IMR-90 (cell line): Measurements from ENCODE around the gene CMBL. TPM values are rescaled to one million over a fixed set of nuclear protein-coding genes. Genes with fewer than 3 reads are reported as not detected.
A peak's percentile ranks its signal among the peaks of the same experiment; 100 is the strongest.

Source experiments
- ATAC-seq: fragments of 200-7000 bp; cut with Tn5 transposase; 2 replicates; pipeline ENCODE4 v1.9.1; 2020; ENCODE audit warnings: low read depth, mild to moderate bottlenecking, moderate library complexity
- BruUV-seq: library from RNA; stranded (reverse); fragments of 400-500 nt; replicated peaks from 2 replicates; lab custom pipeline; 2021; lab: Mats Ljungman, UMichigan
- CTCF ChIA-PET: fragments of 300-600 bp; formaldehyde crosslinking; extraction: SDS; loops from one replicate; lab custom pipeline; 2021; ENCODE audit warnings: antibody characterized with exemption; lab: Yijun Ruan, JAX
- POLR2A ChIA-PET: fragments of 300-600 bp; sonication (Branson Sonifier 250); formaldehyde crosslinking; loops from one replicate; lab custom pipeline; 2022; ENCODE audit warnings: antibody characterized with exemption; ENCODE audit not compliant: unreplicated experiment; lab: Charles Lee
- DNase-seq: peaks from one replicate; pipeline ENCODE4 v3.0.0; 2013
- H2AFZ ChIP-seq: replicated peaks from 2 replicates; pipeline ENCODE3; 2013; ENCODE audit warnings: low read length, mild to moderate bottlenecking; ENCODE audit not compliant: poor library complexity
- H2AK5ac ChIP-seq: 2 replicates; pipeline ENCODE4 v1.6.1; 2013; ENCODE audit warnings: low read depth, low read length, inconsistent platforms
- H2AK9ac ChIP-seq: replicated peaks from 2 replicates; pipeline ENCODE3; 2013; ENCODE audit warnings: mild to moderate bottlenecking, low read depth, low read length, moderate library complexity; ENCODE audit not compliant: poor library complexity
- H2BK120ac ChIP-seq: 2 replicates; pipeline ENCODE4 v1.6.1; 2013; ENCODE audit warnings: low read depth, low read length, inconsistent platforms
- H2BK15ac ChIP-seq: 3 replicates; pipeline ENCODE4 v1.6.1; 2013; ENCODE audit warnings: low read depth, low read length, inconsistent platforms
- H2BK20ac ChIP-seq: 2 replicates; pipeline ENCODE4 v1.6.1; 2013; ENCODE audit warnings: low read depth, mild to moderate bottlenecking, inconsistent platforms, low read length, moderate library complexity
- H2BK5ac ChIP-seq: 2 replicates; pipeline ENCODE4 v1.6.1; 2013; ENCODE audit warnings: mild to moderate bottlenecking, low read depth, low read length, inconsistent platforms; ENCODE audit not compliant: poor library complexity, severe bottlenecking
- H3K14ac ChIP-seq: replicated peaks from 2 replicates; pipeline ENCODE4 v1.6.1; 2013; ENCODE audit warnings: low read depth, low read length, inconsistent platforms
- H3K18ac ChIP-seq: 2 replicates; pipeline ENCODE4 v1.6.1; 2013; ENCODE audit warnings: low read depth, low read length, control low read depth
- H3K23ac ChIP-seq: 2 replicates; pipeline ENCODE4 v1.6.1; 2013; ENCODE audit warnings: low read depth, low read length, inconsistent platforms
- H3K27ac ChIP-seq: 2 replicates; pipeline ENCODE4 v1.5.1; 2013; ENCODE audit warnings: mild to moderate bottlenecking, control low read depth, low read length; ENCODE audit not compliant: insufficient read depth
- H3K27me3 ChIP-seq: 2 replicates; pipeline ENCODE4 v1.6.1; 2013; ENCODE audit warnings: low read length; ENCODE audit not compliant: control insufficient read depth, insufficient read depth
- H3K36me3 ChIP-seq: 2 replicates; pipeline ENCODE4 v1.6.1; 2013; ENCODE audit warnings: low read length, mixed read lengths; ENCODE audit not compliant: control insufficient read depth, insufficient read depth
- H3K4ac ChIP-seq: 2 replicates; pipeline ENCODE4 v1.6.1; 2013; ENCODE audit warnings: low read depth, low read length, inconsistent platforms
- H3K4me1 ChIP-seq: 2 replicates; pipeline ENCODE4 v1.6.1; 2013; ENCODE audit warnings: low read length, mixed read lengths; ENCODE audit not compliant: control insufficient read depth, insufficient read depth
- H3K4me2 ChIP-seq: 2 replicates; pipeline ENCODE4 v1.6.1; 2013; ENCODE audit warnings: low read depth, mild to moderate bottlenecking, control low read depth, low read length, moderate library complexity
- H3K4me3 ChIP-seq: 2 replicates; pipeline ENCODE4 v1.5.1; 2013; ENCODE audit warnings: low read depth, mild to moderate bottlenecking, control low read depth, low read length, moderate library complexity; ENCODE audit not compliant: insufficient read depth
- H3K56ac ChIP-seq: 2 replicates; pipeline ENCODE4 v1.6.1; 2013; ENCODE audit warnings: low read length, inconsistent platforms; ENCODE audit not compliant: insufficient read depth; ENCODE audit errors: extremely low read depth
- H3K79me1 ChIP-seq, 2 experiments: 2 replicates each; pipeline ENCODE4 v1.6.1; 2013; ENCODE audit warnings: low read length in 2 of 2, inconsistent platforms in 1 of 2, low read depth in 1 of 2
- H3K9ac ChIP-seq: 2 replicates; pipeline ENCODE4 v1.6.1; 2013; ENCODE audit warnings: low read depth, low read length, control low read depth
- H3K9me1 ChIP-seq: 2 replicates; pipeline ENCODE4 v1.6.1; 2013; ENCODE audit warnings: low read length, inconsistent platforms; ENCODE audit not compliant: insufficient read depth
- H3K9me3 ChIP-seq: 2 replicates; pipeline ENCODE4 v1.6.1; 2013; ENCODE audit warnings: low read length; ENCODE audit not compliant: control insufficient read depth, insufficient read depth
- H4K20me1 ChIP-seq: 2 replicates; pipeline ENCODE4 v1.6.1; 2013; ENCODE audit warnings: low read length, inconsistent platforms; ENCODE audit not compliant: insufficient read depth
- H4K5ac ChIP-seq: 2 replicates; pipeline ENCODE4 v1.6.1; 2013; ENCODE audit warnings: mild to moderate bottlenecking, low read depth, low read length, control low read depth
- H4K8ac ChIP-seq, 2 experiments: 2 replicates each; pipeline ENCODE4 v1.6.1; 2013; ENCODE audit warnings: low read depth in 2 of 2, low read length in 2 of 2, control low read depth in 1 of 2, inconsistent platforms in 1 of 2
- H4K91ac ChIP-seq: 2 replicates; pipeline ENCODE4 v1.6.1; 2013; ENCODE audit warnings: low read depth, low read length, inconsistent platforms; ENCODE audit not compliant: insufficient read depth
- CEBPB ChIP-seq: IDR thresholded peaks from 2 replicates; pipeline ENCODE4 v1.6.1; 2012; ENCODE audit warnings: low read depth, low read length, improper control_type of control experiment
- CHD1 ChIP-seq: IDR thresholded peaks from 2 replicates; pipeline ENCODE4 v1.6.1; 2012; ENCODE audit warnings: low read depth, low read length, improper control_type of control experiment
- RAD21 ChIP-seq: IDR thresholded peaks from 2 replicates; pipeline ENCODE4 v1.6.1; 2012; ENCODE audit warnings: low read length, improper control_type of control experiment
- WGBS, 2 experiments: methylation state at CpG; one replicate each; pipeline versions ENCODE4 v1.1.5 to v1.1.7; 2013; ENCODE audit warnings: missing lambda C conversion rate in 2 of 2; ENCODE audit not compliant: insufficient read length in 1 of 2; ENCODE audit errors: extremely low coverage in 2 of 2; 5-methylcytosine and 5-hydroxymethylcytosine counted together
- dilution Hi-C: fragments of 300-500 bp; cut with HindIII; formaldehyde crosslinking; loops from one replicate; pipeline ENCODE4 v1.14.3; 2018; ENCODE audit warnings: low sequenced_read_pairs; ENCODE audit not compliant: unreplicated experiment
- in situ Hi-C: fragments of 300-500 bp; cut with MboI; formaldehyde crosslinking; loops from 3 replicates; pipeline ENCODE4 v1.14.3; 2019; ENCODE audit warnings: low sequenced_read_pairs, inconsistent platforms, mixed read lengths
- intact Hi-C: fragments of 100-400 bp; cut with micrococcal nuclease; formaldehyde crosslinking; loops from 2 replicates; pipeline ENCODE4 v1.10.0; 2022
- polyA plus RNA-seq, 3 experiments: library from polyadenylated mRNA; depleted of rRNA; stranded (reverse); fragments of >200 nt; gene quantifications; 2 replicates each; pipeline ENCODE4 v1.2.3, GENCODE V29; 2012; ENCODE audit warnings: low replicate concordance in 1 of 3
- total RNA-seq: library from RNA; depleted of rRNA; stranded (reverse); fragments of >200 nt; gene quantifications from 2 replicates; pipeline ENCODE4 v1.2.3, GENCODE V29; 2012

CMBL gene
- total and polyA plus RNA-seq, 2 of the 4 experiments (the other 2 are of a cell fraction): 5.0 to 26.3 TPM

- H3K9me3 ChIP-seq: no peaks in the 10 kb centered on the region
- CTCF ChIA-PET: interaction anchor here (0.9 to 1.1 kb wide), 3 partner anchors 16 to 79 kb away, joined by 3 to 4 read pairs (median 3); no protein-coding TSS in a partner anchor
- no peak overlapping the region for H3K27ac ChIP-seq
- H4K20me1 ChIP-seq: no peaks in the 10 kb centered on the region
- peak overlapping the region; percentile 80 for H2AK5ac ChIP-seq
- no peak overlapping the region for H3K56ac ChIP-seq
- H4K5ac ChIP-seq: peak overlapping the region; percentile 88; the same call in 1 of the 2 replicates
- H3K23ac ChIP-seq: no peak overlapping the region
- BruUV-seq: no TSS peak
- H3K9me1 ChIP-seq: peaks cover 19% of the 10 kb centered on the region
- intact Hi-C loops: loop anchor here (5.0 kb wide), 1 partner anchor 685 kb away; the partner anchor contains the start of gene SEMA5A
- POLR2A ChIA-PET: no interaction called here
- no peak overlapping the region for H3K18ac ChIP-seq
- no peak overlapping the region for H3K4me2 ChIP-seq
- H3K14ac ChIP-seq: no peak overlapping the region
- TF ChIP-seq RAD21 (no peak), CHD1 (no peak), CEBPB (no peak)
- DNase-seq: no peak
- peak overlapping the region; percentile 89 for H4K91ac ChIP-seq
- peaks cover 14% of the 10 kb centered on the region for H3K4me1 ChIP-seq
- no peaks in the 10 kb centered on the region for H3K27me3 ChIP-seq
- 98% methylated on average over 8 of the region's 9 CpGs; no CpG with 5 or more reads in 1 of the 2 experiments for WGBS, 2 experiments
- H3K36me3 ChIP-seq: no peaks in the 10 kb centered on the region
- no peak overlapping the region for H3K4me3 ChIP-seq
- no peak for ATAC-seq
- dilution Hi-C loops: no loop called here
- H3K79me1 ChIP-seq: peaks cover 17 to 24% of the 10 kb centered on the region in 2 experiments; a peak in 3 of 4 replicates
- H2AFZ ChIP-seq: peak overlapping the region; percentile 78
- no peak overlapping the region for H3K9ac ChIP-seq
- H2BK15ac ChIP-seq: peak overlapping the region; percentile 26; the same call in 2 of the 3 replicates
- in situ Hi-C loops: loop anchor here (10.0 kb wide), 1 partner anchor 458 kb away; no protein-coding TSS in a partner anchor
- H2BK120ac ChIP-seq: peak overlapping the region; percentile 93
- peak overlapping the region; percentile 67 for H2AK9ac ChIP-seq
- peak overlapping the region; percentile 95 for H2BK5ac ChIP-seq
- H4K8ac ChIP-seq: peak overlapping the region; percentile 55 to 92; a peak in 2 of 4 replicates
- peak overlapping the region; percentile 91; the same call in 1 of the 2 replicates for H2BK20ac ChIP-seq
- H3K4ac ChIP-seq: peak overlapping the region; percentile 96
Measured at GRCh38 chr5:10232386-10232785, 75.3 kb downstream of the CMBL start.
